ENCODE measurements around the gene ADA.

ADA gene

DNA sequence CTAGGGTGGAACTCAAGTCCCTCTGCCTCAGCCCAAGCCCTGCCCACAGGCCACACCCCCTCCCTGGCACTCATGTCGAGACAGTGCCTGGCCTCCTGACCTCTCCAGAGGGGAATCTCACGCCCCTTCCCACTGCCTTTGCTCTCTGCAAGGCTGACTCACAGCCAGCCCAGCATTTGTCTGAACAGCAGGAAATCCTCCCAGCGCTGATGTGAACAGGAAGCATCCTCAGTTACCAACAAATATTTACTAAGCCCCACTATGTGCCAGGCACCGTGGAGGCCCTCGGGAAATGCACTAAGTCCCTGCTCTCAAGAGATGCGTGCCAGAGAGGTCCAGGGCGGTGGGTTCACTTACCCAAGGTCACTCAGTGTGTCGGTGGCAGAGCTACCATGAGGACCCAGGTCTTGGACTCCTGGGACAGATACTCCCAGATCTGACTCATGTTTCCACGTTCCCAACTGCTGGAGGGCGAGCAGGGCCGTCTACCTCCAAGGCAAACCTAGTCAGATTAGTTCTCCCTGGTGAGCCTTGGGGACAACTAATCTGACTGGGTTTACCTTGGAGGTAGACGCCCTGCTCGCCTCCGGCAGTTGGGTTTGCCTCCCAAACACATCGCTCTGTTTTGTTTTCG, 7.8 kb downstream of the ADA start:
- DNase-seq, result peak; percentile 73 to 75

DNA sequence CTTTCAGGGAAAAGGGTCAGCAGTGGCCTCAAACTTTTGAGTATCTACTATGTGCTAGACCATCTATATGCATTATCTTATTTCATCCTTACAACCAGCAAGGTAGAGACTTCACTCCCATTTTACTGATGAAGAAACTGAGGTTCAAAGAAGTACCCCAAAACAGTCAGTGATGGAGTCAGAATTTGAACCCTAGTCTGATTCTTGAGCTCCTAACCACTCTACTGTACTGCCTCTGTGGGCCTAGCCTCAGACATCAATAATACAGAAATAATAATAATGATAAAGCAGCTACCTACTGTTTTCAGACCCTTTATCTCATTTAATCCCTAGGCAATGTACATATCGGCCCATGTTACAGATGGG, 8.4 kb downstream of the ADA start:
- no peak for DNase-seq

DNA sequence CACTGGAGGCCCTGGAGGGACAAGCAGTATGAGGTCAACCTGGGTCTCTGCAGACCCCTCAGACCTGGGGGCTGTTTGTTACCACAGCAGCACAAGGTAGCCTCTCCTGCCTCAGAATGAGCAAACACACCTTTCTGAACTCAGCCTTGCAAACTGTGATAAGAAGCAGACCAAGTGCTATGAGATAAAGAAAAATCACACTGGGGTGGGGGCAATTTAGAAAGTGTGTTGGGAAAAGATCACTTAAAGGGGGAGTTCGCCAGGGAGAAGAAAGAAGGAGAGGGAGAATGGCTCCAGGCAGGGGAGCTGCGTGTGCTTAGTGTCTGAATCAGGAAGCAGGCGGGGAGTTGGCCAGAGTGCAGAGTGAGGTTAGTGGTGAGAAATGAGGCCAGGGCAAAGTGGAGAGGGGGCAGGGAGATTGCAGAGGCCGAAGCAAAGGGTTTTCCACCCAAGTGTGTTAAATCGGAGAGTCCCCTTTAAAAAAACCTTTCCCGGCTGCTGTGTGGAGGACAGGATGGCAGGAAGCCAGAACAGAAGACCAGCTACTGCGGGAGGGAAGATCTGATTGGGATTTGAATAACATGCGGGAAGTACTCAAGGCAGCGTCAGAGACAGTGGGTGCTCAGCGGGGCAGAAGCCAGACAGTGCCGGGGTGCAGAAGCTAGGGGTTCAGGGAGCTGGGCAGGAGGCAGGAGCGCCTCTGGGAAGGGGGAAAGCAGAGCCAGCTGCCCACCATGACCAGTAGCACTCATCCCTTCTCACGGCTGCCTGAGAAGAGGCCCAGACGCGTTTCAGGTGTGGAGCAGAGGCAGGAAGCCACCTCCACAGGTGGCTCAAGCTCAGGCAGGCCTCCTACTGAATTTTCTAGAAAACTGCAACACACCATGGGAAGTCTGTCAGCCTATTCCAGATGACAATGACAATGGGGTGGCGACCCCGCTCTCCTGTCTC, 9.0 kb downstream of the ADA start:
- peak; percentile 48 to 50 for DNase-seq

DNA sequence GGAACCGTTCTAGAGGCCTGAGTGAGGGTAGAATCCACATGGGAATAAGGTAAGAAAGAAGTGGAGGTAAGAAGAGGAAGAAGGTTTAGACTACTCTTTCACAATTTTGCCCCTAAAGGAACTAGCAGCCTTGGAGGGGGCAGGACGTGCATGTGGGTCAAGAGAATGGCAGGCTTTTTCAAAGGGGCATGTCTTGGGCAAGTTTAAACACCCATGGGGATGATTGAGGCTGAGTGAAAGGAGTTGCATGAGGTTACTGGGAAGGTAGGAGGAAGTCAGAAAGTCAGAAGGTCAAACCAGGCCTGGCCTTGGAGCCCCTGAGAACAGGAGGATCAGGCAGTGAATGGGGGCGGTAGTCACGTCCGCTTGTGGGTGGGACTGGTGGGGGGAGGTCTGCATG, 10.2 kb downstream of the ADA start:
- DNase-seq, result no peak

DNA sequence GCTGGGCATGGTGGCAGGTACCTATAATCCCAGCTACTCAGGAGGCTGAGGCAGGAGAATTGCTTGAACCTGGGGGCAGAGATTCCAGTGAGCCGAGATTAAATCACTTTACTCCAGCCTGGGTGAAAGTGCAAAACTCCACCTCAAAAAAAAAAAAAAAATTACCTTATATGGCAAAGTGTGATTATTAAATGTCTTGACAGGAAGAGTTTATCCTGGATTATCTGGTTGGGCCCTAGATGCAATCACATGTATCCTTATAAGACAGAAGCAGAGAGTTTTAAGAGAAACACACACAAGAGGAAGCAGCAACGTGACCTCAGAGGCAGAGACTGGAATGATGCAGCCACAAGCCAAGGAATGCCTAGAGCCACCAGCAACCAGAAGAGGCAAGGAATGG, 11.0 kb downstream of the ADA start:
- no peak for DNase-seq

DNA sequence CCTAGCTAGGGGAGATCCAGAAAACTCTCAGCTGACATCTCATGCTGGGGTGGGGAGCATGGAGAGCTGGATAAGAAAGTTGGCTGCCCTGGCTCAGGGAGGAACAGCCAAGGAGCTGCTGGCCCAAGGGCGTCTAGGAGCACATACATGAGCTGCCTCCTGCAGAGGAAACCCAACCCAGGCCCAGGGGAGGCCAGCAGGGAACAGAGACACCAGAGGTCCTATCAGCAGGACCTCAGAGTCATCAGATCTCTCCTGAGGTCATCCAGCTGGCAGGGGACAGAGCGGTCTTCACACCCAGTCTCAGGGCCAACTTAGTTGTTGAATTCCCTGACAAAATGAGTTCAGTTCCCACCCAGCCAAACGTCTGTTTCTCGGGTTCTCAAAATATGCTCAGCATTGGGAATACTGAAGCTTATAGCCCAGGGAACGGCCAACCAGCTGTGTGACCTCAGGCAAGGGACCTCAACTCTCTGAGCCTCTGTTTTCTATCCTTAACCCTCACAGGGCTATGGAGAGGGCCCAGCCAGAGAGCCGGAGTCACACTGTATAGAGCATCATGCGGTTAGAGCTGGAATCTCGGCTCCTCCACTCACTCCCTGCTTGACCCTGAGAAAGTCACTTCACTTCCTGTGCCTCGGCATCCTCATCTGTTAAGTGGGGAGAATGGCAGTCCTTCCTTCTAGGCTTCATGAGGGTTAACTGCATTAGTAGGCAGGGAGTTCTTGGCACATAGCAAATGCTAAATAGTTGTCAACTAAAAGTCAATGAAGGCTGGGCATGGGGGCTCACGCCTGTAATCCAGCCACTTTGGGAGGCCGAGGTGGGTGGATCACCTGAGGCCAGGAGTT, 13.8 kb downstream of the ADA start:
- no peak for DNase-seq

DNA sequence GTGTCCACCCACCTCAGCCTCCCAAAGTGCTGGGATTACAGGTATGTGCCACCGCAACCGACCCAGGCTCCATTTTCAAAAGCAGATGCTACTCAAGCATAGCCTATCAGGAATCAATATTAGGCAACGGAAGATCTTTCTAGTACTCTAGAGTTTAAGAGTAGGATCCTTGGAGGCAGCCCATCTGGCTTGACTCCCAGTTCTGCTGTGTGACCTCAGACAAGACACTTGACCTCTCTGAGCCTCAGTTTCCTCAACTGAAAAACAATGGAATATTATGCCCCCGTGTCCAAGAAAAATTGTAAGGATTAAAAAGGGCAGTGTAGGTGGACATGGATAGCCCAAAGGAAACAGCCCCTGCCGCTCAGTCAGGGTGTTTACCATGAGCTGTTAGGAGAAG, 14.5 kb downstream of the ADA start:
- DNase-seq, result no peak

DNA sequence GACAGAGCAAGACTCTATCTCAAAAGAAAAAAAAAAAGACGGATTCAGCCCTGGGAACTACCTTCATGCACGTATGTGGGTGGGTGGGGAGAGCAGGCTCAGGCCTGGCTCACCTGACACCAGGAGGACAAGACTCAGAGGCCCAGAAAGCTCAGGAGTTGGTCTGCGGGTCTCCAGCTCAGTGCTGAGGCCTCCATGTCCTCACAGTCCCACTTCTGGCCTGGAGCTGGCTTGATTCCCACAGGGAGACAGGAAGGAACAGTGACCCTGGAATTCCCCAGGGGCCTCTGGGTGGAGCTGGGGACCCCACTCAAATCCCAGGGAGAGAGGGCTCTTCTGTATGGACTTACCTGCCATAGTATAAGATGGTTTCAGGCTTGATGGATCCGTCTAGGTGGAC, 15.6 kb downstream of the ADA start:
- no peak for DNase-seq

DNA sequence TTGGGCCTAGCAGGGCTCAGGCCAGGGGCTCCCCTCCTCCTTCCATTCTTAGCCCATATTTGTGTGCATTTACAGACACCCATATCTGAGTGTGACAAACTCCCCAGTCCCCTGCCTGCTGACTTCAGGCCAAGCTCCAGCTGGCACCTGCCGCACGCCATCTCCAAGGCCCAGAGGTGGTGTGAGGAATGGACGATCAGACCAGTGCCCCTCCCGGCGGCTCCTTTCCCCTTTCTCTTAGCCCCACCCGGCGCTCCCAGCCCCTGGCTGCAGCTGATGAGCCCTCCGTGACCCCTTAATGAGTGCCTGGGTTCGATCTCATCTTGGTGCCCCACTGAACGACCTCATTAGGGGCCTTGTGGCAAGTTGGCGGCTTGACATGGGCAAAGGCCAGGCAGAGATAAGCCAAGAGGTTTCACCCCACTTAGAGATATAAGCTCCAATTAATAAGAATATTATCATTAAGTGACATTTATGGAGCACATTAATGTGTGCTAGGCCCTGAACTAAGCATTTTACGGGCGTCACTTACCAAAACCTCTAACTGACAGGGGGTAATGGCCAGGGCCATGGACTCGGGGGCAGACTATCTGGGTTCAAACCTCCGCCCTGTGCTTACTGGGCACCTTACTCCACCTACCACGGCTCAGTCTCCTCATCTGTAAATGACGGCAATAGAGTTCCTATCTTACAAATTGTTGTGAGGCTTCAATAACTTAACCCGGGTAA, 17.5 kb downstream of the ADA start:
- DNase-seq, result no peak

DNA sequence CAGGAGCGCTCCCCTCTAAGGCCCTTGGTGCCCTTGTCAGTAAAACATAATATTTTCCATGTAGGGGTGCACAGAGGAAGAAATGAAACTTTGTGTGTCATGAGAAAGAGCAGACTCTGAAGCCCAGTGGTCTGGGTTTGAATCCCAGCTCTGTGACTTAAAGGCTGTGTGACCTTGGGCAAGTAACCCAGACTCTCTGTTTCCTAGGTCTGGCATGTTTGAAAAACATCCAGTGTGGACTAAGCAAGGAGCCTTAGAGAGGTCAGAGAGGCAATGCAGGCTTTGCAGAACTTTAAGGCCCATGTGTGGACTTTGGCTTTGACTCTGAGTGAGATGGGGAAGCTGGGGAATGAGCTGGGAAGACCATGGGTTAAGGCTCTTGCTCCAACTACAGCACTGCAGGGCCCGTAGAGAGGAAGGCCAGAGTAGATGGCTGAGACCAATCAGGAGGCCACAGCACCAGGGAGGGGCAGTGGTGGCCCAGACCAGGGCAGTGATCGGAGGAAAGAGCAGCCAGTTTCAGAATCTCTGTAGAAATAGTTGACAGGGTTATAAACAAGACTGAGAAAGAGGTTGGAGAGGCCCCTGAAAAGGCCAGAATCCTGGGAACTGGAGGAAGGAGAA, 18.2 kb downstream of the ADA start:
- no peak for DNase-seq

DNA sequence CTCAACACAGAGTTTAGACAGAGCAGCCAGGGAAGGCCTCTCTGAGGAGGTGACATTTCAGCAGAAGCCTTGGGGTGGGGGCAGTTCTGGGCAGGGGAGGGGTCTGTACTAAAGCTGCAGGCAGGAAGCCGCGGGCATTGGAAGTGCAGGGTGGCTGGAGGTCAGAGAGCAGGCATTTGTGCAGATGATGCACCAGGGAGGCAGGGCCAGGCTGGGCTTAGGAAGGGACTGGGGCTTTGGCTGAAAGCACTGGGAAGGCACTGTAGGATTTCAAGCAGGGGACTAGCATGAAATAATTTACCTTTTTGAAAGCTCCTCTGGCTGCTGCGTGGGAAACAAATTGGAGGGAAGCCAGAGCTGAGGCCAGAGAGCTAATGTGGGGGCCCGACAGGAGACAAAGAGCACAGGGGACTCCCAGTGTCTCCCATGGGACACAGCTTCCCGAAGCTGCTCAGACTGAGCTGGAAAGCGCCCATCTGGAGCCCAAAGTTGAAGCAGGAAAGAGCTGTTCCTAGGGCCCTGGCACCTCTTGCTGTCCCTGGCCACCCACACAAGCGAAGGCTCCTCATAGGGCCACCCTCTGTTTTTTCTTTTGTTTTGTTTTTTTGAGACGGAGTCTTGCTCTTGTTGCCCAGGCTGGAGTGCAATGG, 19.3 kb downstream of the ADA start:
- DNase-seq, result no peak

DNA sequence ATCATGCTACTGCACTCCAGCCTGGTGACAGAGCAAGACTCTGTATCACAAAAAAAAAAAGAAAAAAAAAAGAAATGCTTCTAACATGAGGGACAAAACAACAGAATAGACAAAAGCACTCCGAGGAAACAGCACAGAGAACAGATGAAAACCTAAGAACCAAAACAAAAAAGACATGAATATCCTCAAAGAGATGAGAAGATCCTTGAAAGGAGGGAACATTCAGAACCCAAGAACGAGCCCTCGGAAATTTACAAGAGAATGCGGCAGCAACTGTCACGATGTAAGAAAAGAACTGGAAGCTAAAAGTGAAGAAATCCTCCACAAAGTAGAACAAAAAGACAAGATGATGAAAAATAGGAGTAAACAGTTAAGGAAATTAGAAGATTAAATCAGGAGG, 21.2 kb downstream of the ADA start:
- no peak for DNase-seq

DNA sequence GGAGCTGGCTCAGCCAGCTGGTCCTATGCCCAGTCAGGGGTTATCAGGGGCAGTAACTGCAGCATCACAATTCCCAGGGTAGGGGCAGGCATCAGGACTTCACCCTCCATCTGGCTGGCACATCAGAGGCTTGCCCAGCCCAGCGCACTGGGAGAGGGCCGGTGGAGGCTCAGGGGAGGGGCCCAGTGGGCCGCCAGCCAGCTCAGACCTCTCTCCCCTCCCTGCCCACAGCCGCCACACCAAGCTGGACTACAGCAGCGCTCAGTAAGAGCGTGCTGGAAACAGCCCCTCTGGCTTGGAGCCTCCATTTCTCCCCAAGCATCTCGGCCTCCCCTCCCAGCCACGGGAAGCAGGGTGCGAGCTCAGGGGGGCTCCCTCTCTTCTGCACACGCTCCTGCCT, 22.0 kb downstream of the ADA start:
- no peak for DNase-seq

DNA sequence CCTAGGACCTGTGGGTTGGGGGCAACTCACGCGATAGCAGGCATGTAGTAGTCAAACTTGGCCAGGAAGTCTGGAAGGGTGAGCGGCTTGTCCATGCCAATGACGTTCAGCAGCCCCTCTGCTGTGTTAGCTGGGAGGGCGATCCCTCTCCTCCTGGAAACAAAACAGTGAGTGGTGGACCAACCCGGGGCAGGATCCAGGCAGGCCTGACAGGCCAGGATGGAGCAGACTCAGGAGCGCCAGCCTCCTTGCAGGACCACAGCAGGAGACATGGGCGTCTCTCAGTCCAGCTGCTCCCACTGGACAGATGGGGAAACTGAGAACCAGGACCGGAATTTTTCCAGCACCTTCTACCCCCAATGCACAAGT, 22.5 kb downstream of the ADA start:
- DNase-seq, result no peak

DNA sequence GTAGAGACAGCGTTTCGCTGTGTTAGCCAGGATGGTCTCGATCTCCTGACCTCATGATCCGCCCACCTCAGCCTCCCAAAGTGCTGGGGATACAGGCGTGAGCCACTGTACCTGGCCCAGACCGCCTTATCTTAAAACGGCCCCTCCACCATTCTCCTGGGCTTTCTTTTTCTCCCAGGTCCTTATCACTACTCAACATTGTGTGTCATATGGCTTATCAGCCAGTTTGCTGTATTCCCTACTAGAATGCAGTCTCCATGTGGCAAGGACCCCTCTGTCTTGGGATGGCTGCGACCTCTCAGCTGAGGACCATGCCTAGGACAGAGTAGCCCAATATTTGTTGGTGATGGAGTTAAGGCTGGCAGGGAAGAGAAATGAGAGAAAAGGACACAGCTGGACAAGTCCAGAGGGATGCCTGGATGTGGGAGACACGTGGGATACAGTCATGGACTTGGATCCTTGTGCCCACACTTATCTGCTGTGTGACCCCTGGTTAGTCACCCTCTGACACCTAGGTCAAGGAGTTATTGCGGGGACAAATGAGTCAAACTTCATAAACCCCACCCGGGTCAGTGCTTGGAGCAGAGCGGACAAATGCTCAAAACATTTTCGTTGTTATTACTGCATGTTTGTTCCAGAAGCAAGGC, 24.0 kb downstream of the ADA start:
- DNase-seq, result no peak

DNA sequence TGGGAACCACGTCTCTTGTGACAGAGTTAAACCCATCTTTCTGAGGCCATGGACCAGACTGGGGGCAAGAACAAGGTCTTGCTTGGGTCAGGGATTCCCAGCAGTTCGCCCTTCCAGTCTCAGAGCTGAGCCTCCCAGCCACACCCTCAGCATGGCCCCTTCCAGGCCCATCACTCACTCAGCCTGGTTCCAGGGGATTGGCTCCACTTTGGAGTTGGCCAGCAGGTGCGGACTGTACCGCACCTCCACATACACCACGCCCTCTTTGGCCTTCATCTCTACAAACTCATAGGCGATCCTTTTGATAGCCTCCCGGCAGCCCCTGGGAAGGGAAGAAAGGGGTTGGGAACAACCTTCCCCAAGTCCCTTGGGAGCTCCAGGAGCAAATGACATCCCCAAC, 25.2 kb downstream of the ADA start:
- DNase-seq, result no peak

DNA sequence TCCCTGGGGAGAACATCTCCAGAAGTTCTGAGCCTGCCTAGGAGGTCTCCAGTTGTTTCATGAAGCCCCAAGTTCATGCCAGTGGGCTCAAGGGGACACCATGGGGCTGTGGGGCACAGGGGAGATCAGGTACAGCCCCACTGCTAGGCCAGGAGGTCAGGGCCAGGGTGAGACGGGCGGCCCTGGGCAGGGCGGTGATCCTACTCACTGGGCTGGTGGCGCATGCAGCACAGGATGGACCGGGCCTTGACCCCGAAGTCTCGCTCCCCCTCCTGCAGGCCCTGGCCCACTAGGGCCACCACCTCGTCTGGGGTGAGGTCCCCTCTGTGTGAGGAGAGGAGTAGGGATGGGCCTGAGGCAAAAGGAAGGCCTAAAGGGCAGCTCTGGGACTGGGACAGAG, 26.1 kb downstream of the ADA start:
- DNase-seq, result no peak

DNA sequence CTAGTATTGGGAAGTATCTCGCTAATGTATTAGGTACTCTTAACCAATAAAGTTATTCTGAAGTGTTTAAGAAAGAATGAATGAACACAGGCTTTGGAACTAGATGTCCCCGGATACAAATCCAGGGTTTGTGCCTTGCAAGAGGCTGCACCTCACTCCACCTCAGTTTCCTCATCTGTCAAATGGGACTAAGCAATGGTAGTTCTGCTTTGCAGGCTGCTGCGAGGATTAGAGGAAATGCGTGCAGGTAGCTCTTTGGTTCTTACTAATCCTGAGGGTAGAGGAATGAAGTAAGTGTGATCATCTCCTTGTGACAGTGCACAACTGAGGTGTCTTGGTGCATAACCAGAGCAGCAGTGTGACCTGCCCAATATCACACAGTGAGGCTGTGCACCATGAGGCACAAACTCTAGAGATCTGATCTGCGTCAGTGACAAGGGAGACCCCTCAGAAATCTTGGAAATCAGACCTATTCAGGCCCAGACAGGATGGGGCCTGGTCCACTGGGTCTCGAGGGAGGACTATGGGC, 26.7 kb downstream of the ADA start:
- DNase-seq, result no peak

DNA sequence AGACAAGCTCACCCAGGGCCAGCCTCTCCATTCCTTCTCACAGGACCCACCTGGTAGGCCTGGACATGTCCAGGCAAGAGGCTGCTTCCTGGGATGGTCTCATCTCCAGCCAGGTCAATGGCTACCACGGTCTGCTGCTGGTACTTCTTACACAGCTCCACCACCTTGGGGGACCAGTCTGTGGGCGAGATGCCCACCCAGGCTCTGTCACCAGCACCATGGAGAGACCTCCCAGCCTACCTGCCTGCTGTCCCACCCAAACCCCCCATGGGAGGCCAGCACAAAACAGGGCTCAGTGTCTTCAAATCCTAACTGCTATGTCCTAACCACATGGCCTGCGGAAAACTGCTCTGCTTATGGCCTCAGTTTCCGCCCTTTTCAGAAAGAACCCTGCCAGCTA, 27.3 kb downstream of the ADA start:
- DNase-seq, result no peak

DNA sequence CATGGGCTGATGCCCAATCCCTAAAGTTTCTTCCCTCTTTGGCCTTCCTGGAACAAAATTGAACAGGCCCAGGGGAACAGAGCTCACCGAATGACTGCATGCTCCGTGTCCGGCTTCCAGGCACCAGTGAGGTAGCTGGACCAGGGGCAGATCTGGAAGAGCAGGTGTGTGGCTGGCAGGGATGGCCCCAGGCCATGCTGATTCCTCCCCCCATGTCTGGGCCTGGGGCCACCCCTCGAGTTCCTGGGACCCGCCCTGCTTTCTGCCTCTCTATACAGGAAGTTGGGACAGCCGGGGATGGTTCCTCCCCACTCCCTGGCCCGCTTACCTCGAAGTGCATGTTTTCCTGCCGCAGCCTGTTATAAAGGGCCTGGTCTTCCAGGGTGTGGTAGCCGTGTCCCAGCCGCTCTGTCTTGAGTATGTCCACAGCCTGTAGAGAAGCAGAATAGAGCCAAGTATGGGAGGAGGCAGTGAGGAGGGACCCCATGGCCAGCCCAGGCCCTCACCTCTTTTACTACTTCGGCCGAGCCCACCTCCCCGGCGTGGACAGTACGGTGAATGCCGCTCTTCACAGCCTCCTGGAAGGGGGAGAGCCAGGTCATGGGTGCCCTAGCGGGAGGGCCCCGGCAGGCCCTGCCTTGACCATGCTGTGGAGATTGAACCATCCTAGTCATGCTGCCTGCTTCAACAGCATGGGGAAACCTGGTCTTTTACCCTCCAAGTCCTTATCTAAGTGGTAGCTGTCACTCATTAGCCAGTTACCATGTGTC, 28.8 kb downstream of the ADA start:
- DNase-seq, result no peak
